ENCODE data around the gene NKD1. TPM values are rescaled to one million over a fixed set of nuclear protein-coding genes. Genes with fewer than 3 reads are reported as not detected.

NKD1 gene
- total RNA-seq, 1 donor from 2014 or later: 31.3 TPM

DNA sequence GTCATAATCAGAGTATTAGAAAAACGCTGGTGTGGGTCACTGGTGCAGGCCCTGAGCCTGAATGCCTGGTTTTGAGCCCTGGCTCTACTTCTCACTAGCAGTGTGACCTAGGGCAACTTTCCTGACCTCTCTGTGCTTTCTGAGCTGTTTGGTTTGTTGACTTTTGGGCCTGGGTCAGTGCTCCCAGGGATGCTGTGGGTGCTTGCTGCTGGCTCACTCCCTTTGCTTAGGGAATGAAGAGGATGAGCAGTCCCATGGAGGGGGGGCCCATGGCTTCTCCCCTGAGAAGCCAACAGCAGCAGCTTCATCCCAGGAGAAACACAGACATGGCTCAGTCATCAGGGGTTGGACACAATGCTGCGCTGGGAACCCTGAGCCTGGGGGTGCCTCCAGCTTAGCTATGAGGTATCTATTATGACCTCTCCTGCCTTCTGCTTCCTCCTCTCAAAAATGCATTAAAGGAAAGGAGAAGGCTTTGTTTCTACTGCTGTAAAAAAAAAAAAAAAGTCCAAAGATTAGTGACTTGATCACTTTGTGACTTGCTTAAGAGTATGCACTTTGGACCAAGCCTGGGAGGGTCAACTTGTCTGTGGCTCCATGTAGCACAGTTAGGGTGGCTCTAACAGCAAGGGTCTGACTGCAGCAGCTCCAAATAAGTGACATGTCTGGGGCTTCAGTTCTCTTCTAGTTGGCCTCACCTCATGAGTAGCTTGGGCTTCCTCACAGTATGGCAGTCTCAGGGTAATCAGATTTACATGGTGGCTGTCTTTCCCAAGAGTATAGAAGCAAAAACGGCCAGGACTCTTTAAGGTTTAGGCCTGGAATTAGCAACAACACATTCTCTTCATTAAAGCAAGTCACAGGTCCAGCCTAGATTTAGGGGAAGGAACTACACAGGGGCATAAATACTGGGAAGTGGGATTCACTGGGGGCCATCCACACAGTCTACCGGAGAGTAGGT, 13.0 kb downstream of the NKD1 start:
- Mint-ChIP-seq H3K27ac (ENCODE audit: unreplicated experiment) (no peak overlapping the region), H3K36me3 (ENCODE audit: unreplicated experiment) (peaks cover 10% of the 10 kb centered on the region), H3K4me1 (ENCODE audit: low read depth, unreplicated experiment) (no peaks in the 10 kb centered on the region), H3K27me3 (ENCODE audit: unreplicated experiment) (peaks cover 17% of the 10 kb centered on the region), H3K4me3 (ENCODE audit: unreplicated experiment) (no peak overlapping the region), H3K9me3 (ENCODE audit: unreplicated experiment) (peaks cover 7% of the 10 kb centered on the region)
- DNase-seq: no peak
- TF ChIP-seq CTCF (IDR thresholded peaks at IDR 0.05; ENCODE audit: partially characterized antibody, unreplicated experiment): no peak

GRCh38 chr16:50562657-50563056, 14.5 kb downstream of the NKD1 start:
- peaks cover 1% of the 10 kb centered on the region for H3K4me1 Mint-ChIP-seq (ENCODE audit: low read depth, unreplicated experiment)
- peaks cover 12% of the 10 kb centered on the region for H3K27me3 Mint-ChIP-seq (ENCODE audit: unreplicated experiment)
- no peak overlapping the region for H3K4me3 Mint-ChIP-seq (ENCODE audit: unreplicated experiment)

GRCh38 chr16:50563989-50564388, 15.8 kb downstream of the NKD1 start:
- H3K4me1 Mint-ChIP-seq (ENCODE audit: low read depth, unreplicated experiment): peaks cover 13% of the 10 kb centered on the region
- no peak for TF ChIP-seq CTCF (IDR thresholded peaks at IDR 0.05; ENCODE audit: partially characterized antibody, unreplicated experiment)
- peaks cover 2% of the 10 kb centered on the region for H3K9me3 Mint-ChIP-seq (ENCODE audit: unreplicated experiment)
- no peak for DNase-seq
- peaks cover 8% of the 10 kb centered on the region for H3K27me3 Mint-ChIP-seq (ENCODE audit: unreplicated experiment)
- H3K4me3 Mint-ChIP-seq (ENCODE audit: unreplicated experiment): no peak overlapping the region
- H3K36me3 Mint-ChIP-seq (ENCODE audit: unreplicated experiment): no peaks in the 10 kb centered on the region
- H3K27ac Mint-ChIP-seq (ENCODE audit: unreplicated experiment): no peak overlapping the region

More at GRCh38 chr16:50562657-50563056, 14.5 kb downstream of the NKD1 start:
- no peak for DNase-seq
- no peak for TF ChIP-seq CTCF (IDR thresholded peaks at IDR 0.05; ENCODE audit: partially characterized antibody, unreplicated experiment)
- Mint-ChIP-seq H3K27ac (ENCODE audit: unreplicated experiment) (no peak overlapping the region), H3K9me3 (ENCODE audit: unreplicated experiment) (peaks cover 7% of the 10 kb centered on the region), H3K36me3 (ENCODE audit: unreplicated experiment) (peaks cover under 1% of the 10 kb centered on the region)

- no peak for DNase-seq
- Mint-ChIP-seq H3K4me3 (ENCODE audit: unreplicated experiment) (no peak overlapping the region), H3K9me3 (ENCODE audit: unreplicated experiment) (peaks cover 2% of the 10 kb centered on the region), H3K27me3 (ENCODE audit: unreplicated experiment) (peaks cover 6% of the 10 kb centered on the region), H3K4me1 (ENCODE audit: low read depth, unreplicated experiment) (peaks cover 13% of the 10 kb centered on the region), H3K36me3 (ENCODE audit: unreplicated experiment) (no peaks in the 10 kb centered on the region), H3K27ac (ENCODE audit: unreplicated experiment) (no peak overlapping the region)
- no peak for TF ChIP-seq CTCF (IDR thresholded peaks at IDR 0.05; ENCODE audit: partially characterized antibody, unreplicated experiment)
These were observed 17.2 kb downstream of the NKD1 start for GRCh38 chr16:50565428-50565827.
